IMR-90 (cell line): Measurements from ENCODE around the gene CABP1. TPM values are rescaled to one million over a fixed set of nuclear protein-coding genes. Genes with fewer than 3 reads are reported as not detected.

Experiments used
- ATAC-seq: fragments of 200-7000 bp; cut with Tn5 transposase; 2 replicates; pipeline ENCODE4 v1.9.1; 2020; ENCODE audit warnings: low read depth, mild to moderate bottlenecking, moderate library complexity
- BruUV-seq: library from RNA; stranded (reverse); fragments of 400-500 nt; replicated peaks from 2 replicates; lab custom pipeline; 2021; lab: Mats Ljungman, UMichigan
- CTCF ChIA-PET: fragments of 300-600 bp; formaldehyde crosslinking; extraction: SDS; loops from one replicate; lab custom pipeline; 2021; ENCODE audit warnings: antibody characterized with exemption; lab: Yijun Ruan, JAX
- POLR2A ChIA-PET: fragments of 300-600 bp; sonication (Branson Sonifier 250); formaldehyde crosslinking; loops from one replicate; lab custom pipeline; 2022; ENCODE audit warnings: antibody characterized with exemption; ENCODE audit not compliant: unreplicated experiment; lab: Charles Lee
- DNase-seq: peaks from one replicate; pipeline ENCODE4 v3.0.0; 2013
- H2AFZ ChIP-seq: replicated peaks from 2 replicates; pipeline ENCODE3; 2013; ENCODE audit warnings: low read length, mild to moderate bottlenecking; ENCODE audit not compliant: poor library complexity
- H2AK5ac ChIP-seq: 2 replicates; pipeline ENCODE4 v1.6.1; 2013; ENCODE audit warnings: low read depth, low read length, inconsistent platforms
- H2AK9ac ChIP-seq: replicated peaks from 2 replicates; pipeline ENCODE3; 2013; ENCODE audit warnings: mild to moderate bottlenecking, low read depth, low read length, moderate library complexity; ENCODE audit not compliant: poor library complexity
- H2BK120ac ChIP-seq: 2 replicates; pipeline ENCODE4 v1.6.1; 2013; ENCODE audit warnings: low read depth, low read length, inconsistent platforms
- H2BK15ac ChIP-seq: 3 replicates; pipeline ENCODE4 v1.6.1; 2013; ENCODE audit warnings: low read depth, low read length, inconsistent platforms
- H2BK20ac ChIP-seq: 2 replicates; pipeline ENCODE4 v1.6.1; 2013; ENCODE audit warnings: low read depth, mild to moderate bottlenecking, inconsistent platforms, low read length, moderate library complexity
- H2BK5ac ChIP-seq: 2 replicates; pipeline ENCODE4 v1.6.1; 2013; ENCODE audit warnings: mild to moderate bottlenecking, low read depth, low read length, inconsistent platforms; ENCODE audit not compliant: poor library complexity, severe bottlenecking
- H3K14ac ChIP-seq: replicated peaks from 2 replicates; pipeline ENCODE4 v1.6.1; 2013; ENCODE audit warnings: low read depth, low read length, inconsistent platforms
- H3K18ac ChIP-seq: 2 replicates; pipeline ENCODE4 v1.6.1; 2013; ENCODE audit warnings: low read depth, low read length, control low read depth
- H3K23ac ChIP-seq: 2 replicates; pipeline ENCODE4 v1.6.1; 2013; ENCODE audit warnings: low read depth, low read length, inconsistent platforms
- H3K27ac ChIP-seq: 2 replicates; pipeline ENCODE4 v1.5.1; 2013; ENCODE audit warnings: mild to moderate bottlenecking, control low read depth, low read length; ENCODE audit not compliant: insufficient read depth
- H3K27me3 ChIP-seq: 2 replicates; pipeline ENCODE4 v1.6.1; 2013; ENCODE audit warnings: low read length; ENCODE audit not compliant: control insufficient read depth, insufficient read depth
- H3K36me3 ChIP-seq: 2 replicates; pipeline ENCODE4 v1.6.1; 2013; ENCODE audit warnings: low read length, mixed read lengths; ENCODE audit not compliant: control insufficient read depth, insufficient read depth
- H3K4ac ChIP-seq: 2 replicates; pipeline ENCODE4 v1.6.1; 2013; ENCODE audit warnings: low read depth, low read length, inconsistent platforms
- H3K4me1 ChIP-seq: 2 replicates; pipeline ENCODE4 v1.6.1; 2013; ENCODE audit warnings: low read length, mixed read lengths; ENCODE audit not compliant: control insufficient read depth, insufficient read depth
- H3K4me2 ChIP-seq: 2 replicates; pipeline ENCODE4 v1.6.1; 2013; ENCODE audit warnings: low read depth, mild to moderate bottlenecking, control low read depth, low read length, moderate library complexity
- H3K4me3 ChIP-seq: 2 replicates; pipeline ENCODE4 v1.5.1; 2013; ENCODE audit warnings: low read depth, mild to moderate bottlenecking, control low read depth, low read length, moderate library complexity; ENCODE audit not compliant: insufficient read depth
- H3K56ac ChIP-seq: 2 replicates; pipeline ENCODE4 v1.6.1; 2013; ENCODE audit warnings: low read length, inconsistent platforms; ENCODE audit not compliant: insufficient read depth; ENCODE audit errors: extremely low read depth
- H3K79me1 ChIP-seq, 2 experiments: 2 replicates each; pipeline ENCODE4 v1.6.1; 2013; ENCODE audit warnings: low read length in 2 of 2, inconsistent platforms in 1 of 2, low read depth in 1 of 2
- H3K9ac ChIP-seq: 2 replicates; pipeline ENCODE4 v1.6.1; 2013; ENCODE audit warnings: low read depth, low read length, control low read depth
- H3K9me1 ChIP-seq: 2 replicates; pipeline ENCODE4 v1.6.1; 2013; ENCODE audit warnings: low read length, inconsistent platforms; ENCODE audit not compliant: insufficient read depth
- H3K9me3 ChIP-seq: 2 replicates; pipeline ENCODE4 v1.6.1; 2013; ENCODE audit warnings: low read length; ENCODE audit not compliant: control insufficient read depth, insufficient read depth
- H4K20me1 ChIP-seq: 2 replicates; pipeline ENCODE4 v1.6.1; 2013; ENCODE audit warnings: low read length, inconsistent platforms; ENCODE audit not compliant: insufficient read depth
- H4K5ac ChIP-seq: 2 replicates; pipeline ENCODE4 v1.6.1; 2013; ENCODE audit warnings: mild to moderate bottlenecking, low read depth, low read length, control low read depth
- H4K8ac ChIP-seq, 2 experiments: 2 replicates each; pipeline ENCODE4 v1.6.1; 2013; ENCODE audit warnings: low read depth in 2 of 2, low read length in 2 of 2, control low read depth in 1 of 2, inconsistent platforms in 1 of 2
- H4K91ac ChIP-seq: 2 replicates; pipeline ENCODE4 v1.6.1; 2013; ENCODE audit warnings: low read depth, low read length, inconsistent platforms; ENCODE audit not compliant: insufficient read depth
- BHLHE40 ChIP-seq: fragments of 150-350 bp; IDR thresholded peaks from 2 replicates; pipeline ENCODE4 v1.6.1; 2016; ENCODE audit warnings: mild to moderate bottlenecking, low read depth, low read length
- CEBPB ChIP-seq: IDR thresholded peaks from 2 replicates; pipeline ENCODE4 v1.6.1; 2012; ENCODE audit warnings: low read depth, low read length, improper control_type of control experiment
- MAZ ChIP-seq: IDR thresholded peaks from 2 replicates; pipeline ENCODE4 v1.6.1; 2012; ENCODE audit warnings: low read depth, mild to moderate bottlenecking, low read length, improper control_type of control experiment, moderate library complexity, borderline replicate concordance
- MXI1 ChIP-seq: IDR thresholded peaks from 2 replicates; pipeline ENCODE4 v1.6.1; 2012; ENCODE audit warnings: low read depth, mild to moderate bottlenecking, low read length, moderate library complexity, borderline replicate concordance
- NFE2L2 ChIP-seq: fragments of 150-350 bp; IDR thresholded peaks from 2 replicates; pipeline ENCODE4 v1.6.1; 2016; ENCODE audit warnings: low read depth, mild to moderate bottlenecking, low read length
- POLR2A ChIP-seq: IDR thresholded peaks from 2 replicates; pipeline ENCODE4 v1.6.1; 2012; ENCODE audit warnings: mild to moderate bottlenecking, low read depth, low read length
- RAD21 ChIP-seq: IDR thresholded peaks from 2 replicates; pipeline ENCODE4 v1.6.1; 2012; ENCODE audit warnings: low read length, improper control_type of control experiment
- RCOR1 ChIP-seq: IDR thresholded peaks from 2 replicates; pipeline ENCODE4 v1.6.1; 2012; ENCODE audit warnings: mild to moderate bottlenecking, low read length, improper control_type of control experiment; ENCODE audit not compliant: insufficient replicate concordance
- SMC3 ChIP-seq: fragments of 150-350 bp; IDR thresholded peaks from 2 replicates; pipeline ENCODE4 v1.6.1; 2016; ENCODE audit warnings: low read depth, mild to moderate bottlenecking, antibody characterized with exemption, low read length, moderate library complexity
- WGBS, 2 experiments: methylation state at CpG; one replicate each; pipeline versions ENCODE4 v1.1.5 to v1.1.7; 2013; ENCODE audit warnings: missing lambda C conversion rate in 2 of 2; ENCODE audit not compliant: insufficient read length in 1 of 2; ENCODE audit errors: extremely low coverage in 2 of 2; 5-methylcytosine and 5-hydroxymethylcytosine counted together
- dilution Hi-C: fragments of 300-500 bp; cut with HindIII; formaldehyde crosslinking; loops from one replicate; pipeline ENCODE4 v1.14.3; 2018; ENCODE audit warnings: low sequenced_read_pairs; ENCODE audit not compliant: unreplicated experiment
- in situ Hi-C: fragments of 300-500 bp; cut with MboI; formaldehyde crosslinking; loops from 3 replicates; pipeline ENCODE4 v1.14.3; 2019; ENCODE audit warnings: low sequenced_read_pairs, inconsistent platforms, mixed read lengths
- intact Hi-C: fragments of 100-400 bp; cut with micrococcal nuclease; formaldehyde crosslinking; loops from 2 replicates; pipeline ENCODE4 v1.10.0; 2022
- polyA plus RNA-seq, 3 experiments: library from polyadenylated mRNA; depleted of rRNA; stranded (reverse); fragments of >200 nt; gene quantifications; 2 replicates each; pipeline ENCODE4 v1.2.3, GENCODE V29; 2012; ENCODE audit warnings: low replicate concordance in 1 of 3
- total RNA-seq: library from RNA; depleted of rRNA; stranded (reverse); fragments of >200 nt; gene quantifications from 2 replicates; pipeline ENCODE4 v1.2.3, GENCODE V29; 2012
- TF ChIP-seq, protein P1 (sequence below): conservative IDR thresholded peaks from 2 replicates; pipeline ENCODE4 v1.5.1; 2012; ENCODE audit warnings: mild to moderate bottlenecking, low read depth, low read length, improper control_type of control experiment

Gene CABP1
- total and polyA plus RNA-seq, 2 of the 4 experiments (the other 2 are of a cell fraction) = 0.54 to 1.1 TPM

DNA sequence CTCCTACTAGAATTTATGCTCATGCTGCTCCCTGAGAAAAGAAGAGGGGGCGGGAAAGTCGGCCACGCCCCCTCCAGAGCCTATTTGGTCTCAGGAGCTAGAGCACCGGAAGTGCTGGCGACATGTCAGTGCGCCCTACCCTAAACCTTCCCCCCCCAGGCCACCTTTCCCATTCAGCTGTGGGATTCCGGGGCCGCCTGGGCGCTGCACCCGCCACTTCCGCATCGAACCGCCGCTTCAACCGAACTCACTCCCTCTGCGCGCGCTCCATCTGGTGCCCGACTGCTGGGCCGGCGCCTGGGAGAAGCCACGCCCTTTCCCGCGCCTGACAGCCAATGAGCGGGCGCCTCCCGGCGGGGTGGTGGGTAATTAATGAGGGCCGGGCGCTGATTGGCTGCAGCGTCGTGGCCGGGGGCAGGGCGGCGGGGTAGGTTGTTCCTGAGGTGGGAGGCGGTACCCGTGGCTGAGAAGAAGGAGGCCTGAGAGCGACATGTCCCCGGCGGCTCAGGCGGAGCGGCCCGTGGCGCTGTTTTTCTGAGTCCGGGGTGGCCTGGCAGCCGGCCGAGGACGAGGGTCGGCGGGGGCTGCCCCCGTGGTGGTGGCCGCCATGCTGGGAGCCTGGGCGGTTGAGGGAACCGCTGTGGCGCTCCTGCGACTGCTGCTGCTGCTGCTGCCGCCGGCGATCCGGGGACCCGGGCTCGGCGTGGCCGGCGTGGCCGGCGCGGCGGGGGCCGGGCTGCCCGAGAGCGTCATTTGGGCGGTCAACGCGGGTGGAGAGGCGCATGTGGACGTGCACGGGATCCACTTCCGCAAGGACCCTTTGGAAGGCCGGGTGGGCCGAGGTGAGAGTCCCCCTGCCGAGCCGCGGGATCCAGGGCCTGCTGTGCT is 46.5 kb downstream of the CABP1 start, which contains the start of gene MLEC:
Gene MLEC, plus strand, starts transcription at position 460 of the 888 bp plus-strand sequence. Its CDS starts 148 bp downstream, at position 608.
- no TSS peak for BruUV-seq
- POLR2A ChIA-PET = no interaction called here

More for the DNA sequence above, 46.5 kb downstream of the CABP1 start, which contains the start of gene MLEC:
- H3K23ac ChIP-seq = peak within 1 kb of the TSS; percentile 94
- DNase-seq (peak; percentile 93), ATAC-seq (peak; percentile 89)
- H2BK15ac ChIP-seq = peak within 1 kb of the TSS; percentile 65; the same call in 2 of the 3 replicates
- peak within 1 kb of the TSS; percentile 91 to 97 for H4K8ac ChIP-seq
- 0% methylated on average over 46 of the region's 84 CpGs; no CpG with 5 or more reads in 1 of the 2 experiments for WGBS, 2 experiments
- H3K36me3 ChIP-seq = no peaks in the 10 kb centered on the region
- peak within 1 kb of the TSS; percentile 93 for H3K9ac ChIP-seq
- peak within 1 kb of the TSS; percentile 80 for H3K18ac ChIP-seq
- peaks cover 45% of the 10 kb centered on the region for H4K20me1 ChIP-seq
- H3K27me3 ChIP-seq = no peaks in the 10 kb centered on the region
- peaks cover 23 to 46% of the 10 kb centered on the region in 2 experiments for H3K79me1 ChIP-seq
- H3K4me1 ChIP-seq = peaks cover 8% of the 10 kb centered on the region
- H3K56ac ChIP-seq = peak within 1 kb of the TSS; percentile 96
- no peaks in the 10 kb centered on the region for H3K9me3 ChIP-seq
- H3K27ac ChIP-seq = peak within 1 kb of the TSS; percentile 85
- H4K91ac ChIP-seq = peak within 1 kb of the TSS; percentile 97
- peak within 1 kb of the TSS; percentile 94 for H2BK120ac ChIP-seq
- H3K4ac ChIP-seq = peak within 1 kb of the TSS; percentile 98
- H2BK5ac ChIP-seq = peak within 1 kb of the TSS; percentile 80
- dilution Hi-C loops (no loop called here), in situ Hi-C loops (no loop called here), intact Hi-C loops (no loop called here)
- H4K5ac ChIP-seq = peak within 1 kb of the TSS; percentile 89
- H3K9me1 ChIP-seq = peaks cover 14% of the 10 kb centered on the region
- H3K14ac ChIP-seq = peak within 1 kb of the TSS; percentile 99
- H2AK9ac ChIP-seq = peak within 1 kb of the TSS; percentile 96
- no peak within 1 kb of the TSS for H2BK20ac ChIP-seq
- peak; percentile 52 for TF ChIP-seq MAZ
- TF ChIP-seq NFE2L2 = no peak
- TF ChIP-seq CEBPB = no peak
- TF ChIP-seq RAD21 = peak; percentile 35
- TF ChIP-seq MXI1 = peak; percentile 61; the same call in 1 of the 2 replicates
- TF ChIP-seq, protein P1, sequence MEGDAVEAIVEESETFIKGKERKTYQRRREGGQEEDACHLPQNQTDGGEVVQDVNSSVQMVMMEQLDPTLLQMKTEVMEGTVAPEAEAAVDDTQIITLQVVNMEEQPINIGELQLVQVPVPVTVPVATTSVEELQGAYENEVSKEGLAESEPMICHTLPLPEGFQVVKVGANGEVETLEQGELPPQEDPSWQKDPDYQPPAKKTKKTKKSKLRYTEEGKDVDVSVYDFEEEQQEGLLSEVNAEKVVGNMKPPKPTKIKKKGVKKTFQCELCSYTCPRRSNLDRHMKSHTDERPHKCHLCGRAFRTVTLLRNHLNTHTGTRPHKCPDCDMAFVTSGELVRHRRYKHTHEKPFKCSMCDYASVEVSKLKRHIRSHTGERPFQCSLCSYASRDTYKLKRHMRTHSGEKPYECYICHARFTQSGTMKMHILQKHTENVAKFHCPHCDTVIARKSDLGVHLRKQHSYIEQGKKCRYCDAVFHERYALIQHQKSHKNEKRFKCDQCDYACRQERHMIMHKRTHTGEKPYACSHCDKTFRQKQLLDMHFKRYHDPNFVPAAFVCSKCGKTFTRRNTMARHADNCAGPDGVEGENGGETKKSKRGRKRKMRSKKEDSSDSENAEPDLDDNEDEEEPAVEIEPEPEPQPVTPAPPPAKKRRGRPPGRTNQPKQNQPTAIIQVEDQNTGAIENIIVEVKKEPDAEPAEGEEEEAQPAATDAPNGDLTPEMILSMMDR = peak; percentile 18; the same call in 1 of the 2 replicates
- peak; percentile 84 for TF ChIP-seq POLR2A
- TF ChIP-seq SMC3 = peak; percentile 17; the same call in 1 of the 2 replicates
- peak; percentile 22; the same call in 1 of the 2 replicates for TF ChIP-seq BHLHE40
- peak; percentile 51 for TF ChIP-seq RCOR1
- CTCF ChIA-PET = interaction anchor here (1.9 kb wide), 1 partner anchor 38 kb away, joined by 6 read pairs; no protein-coding TSS in a partner anchor
- peak within 1 kb of the TSS; percentile 97 for H2AFZ ChIP-seq
- peak within 1 kb of the TSS; percentile 18; the same call in 1 of the 2 replicates for H2AK5ac ChIP-seq
- H3K4me2 ChIP-seq = peak within 1 kb of the TSS; percentile 99
- peak within 1 kb of the TSS; percentile 86 for H3K4me3 ChIP-seq
